ENCODE data around the gene VWA3B. TPM values are rescaled to one million over a fixed set of nuclear protein-coding genes. Genes with fewer than 3 reads are reported as not detected.

Gene VWA3B
- total RNA-seq, 1 experiment from 2014 or later = not detected

DNA sequence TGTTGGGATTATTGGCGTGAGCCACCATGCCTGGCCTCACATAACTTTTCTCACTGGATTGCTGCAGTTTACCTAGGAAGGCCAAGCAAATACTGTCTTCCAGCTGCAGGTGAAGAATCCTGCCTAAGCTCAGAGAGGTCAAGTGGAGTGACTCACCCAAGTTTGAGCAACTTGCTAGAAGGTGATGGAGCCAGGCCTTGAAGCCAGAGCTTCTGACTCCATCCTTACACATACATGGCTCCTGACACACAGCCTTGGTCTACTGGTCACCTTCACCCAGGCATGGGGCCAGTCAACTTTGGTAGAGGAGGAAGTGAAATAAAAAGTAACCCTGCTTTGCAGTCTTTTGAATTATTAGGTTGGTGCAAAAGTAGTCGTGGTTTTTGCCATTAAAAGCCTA is 93.5 kb downstream of the VWA3B start:
- H3K27ac Mint-ChIP-seq = no peak overlapping the region

More for the DNA sequence above, 93.5 kb downstream of the VWA3B start:
- H4K5ac ChIP-seq (ENCODE audit: insufficient read length, low read depth, low read length) = no peak overlapping the region
- no peak overlapping the region for H2BK5ac ChIP-seq (ENCODE audit: insufficient read length, low read length)
- H4K8ac ChIP-seq (replicated peaks; ENCODE audit: insufficient read length, low read depth, low read length) = no peak overlapping the region
- H3K9ac ChIP-seq (ENCODE audit: extremely low read depth, insufficient read length, low read length) = no peak overlapping the region
- no peak overlapping the region for H3K23ac ChIP-seq (ENCODE audit: insufficient read length, low read depth, low read length)
- H3K56ac ChIP-seq (ENCODE audit: insufficient read length, low read depth, low read length) = no peak overlapping the region
- WGBS (ENCODE audit: extremely low coverage, insufficient read length, low lambda C conversion rate) = no CpG with 5 or more reads among the region's 2 CpGs
- no peak overlapping the region for H2BK20ac ChIP-seq (ENCODE audit: low read depth, low read length, poor library complexity, severe bottlenecking)
- H2BK120ac ChIP-seq (ENCODE audit: low read depth, low read length, poor library complexity, severe bottlenecking) = no peak overlapping the region
- no peak overlapping the region for H3K18ac ChIP-seq (ENCODE audit: insufficient read length, low read depth, low read length)
- no peak overlapping the region for H3K27ac ChIP-seq (ENCODE audit: insufficient read length, low read depth, low read length)
- Mint-ChIP-seq H3K36me3 (ENCODE audit: insufficient read depth in 1 of 3, low read depth in 3 of 3) (no peaks in the 10 kb centered on the region), H3K4me3 (no peak overlapping the region), H3K9me3 (no peaks in the 10 kb centered on the region), H3K4me1 (peaks cover 21 to 24% of the 10 kb centered on the region in 2 experiments), H3K27me3 (ENCODE audit: low read depth) (peaks cover 5% of the 10 kb centered on the region)
- H2BK12ac ChIP-seq (ENCODE audit: insufficient read length, low read depth, low read length) = no peak overlapping the region
- H2AFZ ChIP-seq (ENCODE audit: low read length) = no peak overlapping the region
- no peak overlapping the region for H2AK5ac ChIP-seq (ENCODE audit: insufficient read length, low read length)
- no peak overlapping the region for H3T11ph ChIP-seq (ENCODE audit: low read length)
- no peak for DNase-seq
- no peak overlapping the region for H3K4ac ChIP-seq (ENCODE audit: low read depth, low read length)
- TF ChIP-seq, protein P1, sequence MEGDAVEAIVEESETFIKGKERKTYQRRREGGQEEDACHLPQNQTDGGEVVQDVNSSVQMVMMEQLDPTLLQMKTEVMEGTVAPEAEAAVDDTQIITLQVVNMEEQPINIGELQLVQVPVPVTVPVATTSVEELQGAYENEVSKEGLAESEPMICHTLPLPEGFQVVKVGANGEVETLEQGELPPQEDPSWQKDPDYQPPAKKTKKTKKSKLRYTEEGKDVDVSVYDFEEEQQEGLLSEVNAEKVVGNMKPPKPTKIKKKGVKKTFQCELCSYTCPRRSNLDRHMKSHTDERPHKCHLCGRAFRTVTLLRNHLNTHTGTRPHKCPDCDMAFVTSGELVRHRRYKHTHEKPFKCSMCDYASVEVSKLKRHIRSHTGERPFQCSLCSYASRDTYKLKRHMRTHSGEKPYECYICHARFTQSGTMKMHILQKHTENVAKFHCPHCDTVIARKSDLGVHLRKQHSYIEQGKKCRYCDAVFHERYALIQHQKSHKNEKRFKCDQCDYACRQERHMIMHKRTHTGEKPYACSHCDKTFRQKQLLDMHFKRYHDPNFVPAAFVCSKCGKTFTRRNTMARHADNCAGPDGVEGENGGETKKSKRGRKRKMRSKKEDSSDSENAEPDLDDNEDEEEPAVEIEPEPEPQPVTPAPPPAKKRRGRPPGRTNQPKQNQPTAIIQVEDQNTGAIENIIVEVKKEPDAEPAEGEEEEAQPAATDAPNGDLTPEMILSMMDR (conservative IDR thresholded peaks at IDR 0.05) = no peak
- H2BK15ac ChIP-seq (ENCODE audit: low read depth, low read length) = no peak overlapping the region
- H3K9me3 ChIP-seq (ENCODE audit: control insufficient read depth, low read depth, low read length) = no peaks in the 10 kb centered on the region
- no peaks in the 10 kb centered on the region for H3K79me1 ChIP-seq (ENCODE audit: insufficient read depth, low read depth, low read length, poor library complexity, severe bottlenecking)
- no peaks in the 10 kb centered on the region for H3K79me2 ChIP-seq (ENCODE audit: insufficient read depth, low read length)
- H3K4me1 ChIP-seq (ENCODE audit: insufficient read depth, low read length) = no peaks in the 10 kb centered on the region
- no peak overlapping the region for H3K14ac ChIP-seq (ENCODE audit: insufficient read depth, low read length)
- H3K4me2 ChIP-seq (ENCODE audit: insufficient read depth, insufficient read length, low read length) = no peak overlapping the region
- no peaks in the 10 kb centered on the region for H3K27me3 ChIP-seq (ENCODE audit: insufficient read depth, low read length)
- H3K23me2 ChIP-seq (ENCODE audit: insufficient read length, low read depth, low read length, poor library complexity, severe bottlenecking) = no peaks in the 10 kb centered on the region
- H4K91ac ChIP-seq (ENCODE audit: insufficient read length, low read depth, low read length) = no peak overlapping the region
- H4K20me1 ChIP-seq (ENCODE audit: control insufficient read depth, insufficient read depth, insufficient read length) = no peaks in the 10 kb centered on the region
